ENCODE results near the gene SLC23A1.

Gene SLC23A1

DNA sequence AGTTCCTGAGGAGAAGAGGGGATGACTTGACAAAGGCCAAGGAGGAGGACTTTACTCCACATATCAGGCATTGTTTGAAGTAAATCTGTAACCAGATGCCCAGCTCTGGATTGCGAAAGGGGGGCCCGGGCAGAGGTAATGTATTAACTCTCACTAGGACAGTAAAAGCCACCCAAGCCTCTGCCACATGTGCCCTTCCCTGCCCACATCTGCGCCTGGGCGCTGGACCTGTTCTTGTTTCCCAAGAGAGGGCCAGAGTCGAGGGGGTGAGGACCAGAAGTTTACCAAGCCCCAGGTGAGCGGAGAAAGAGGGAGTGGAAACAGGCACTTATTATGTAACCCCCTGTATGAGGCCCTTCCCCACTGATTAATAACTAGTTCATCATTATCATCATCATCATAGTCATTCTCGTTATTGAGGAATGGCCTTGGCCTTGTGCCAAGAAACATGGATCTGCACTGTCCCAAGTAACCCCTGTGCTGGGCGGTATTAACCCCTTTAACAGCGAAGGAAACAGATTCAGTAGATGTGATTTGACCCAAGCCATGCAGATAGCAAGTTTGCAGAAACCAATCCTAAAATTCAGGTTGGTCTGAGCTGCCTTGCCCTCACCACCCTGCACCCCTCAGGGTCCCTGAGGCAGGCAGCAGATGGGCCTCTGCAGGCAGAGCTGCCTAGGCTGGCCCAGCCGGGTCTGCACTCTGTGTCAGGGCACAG is at the start of gene SLC23A1:
SLC23A1 (minus strand) TSS at position 23 of the 718 bp plus-strand sequence. CDS start 44 bp downstream, outside the sequence.
- TF ChIP-seq, protein P1, sequence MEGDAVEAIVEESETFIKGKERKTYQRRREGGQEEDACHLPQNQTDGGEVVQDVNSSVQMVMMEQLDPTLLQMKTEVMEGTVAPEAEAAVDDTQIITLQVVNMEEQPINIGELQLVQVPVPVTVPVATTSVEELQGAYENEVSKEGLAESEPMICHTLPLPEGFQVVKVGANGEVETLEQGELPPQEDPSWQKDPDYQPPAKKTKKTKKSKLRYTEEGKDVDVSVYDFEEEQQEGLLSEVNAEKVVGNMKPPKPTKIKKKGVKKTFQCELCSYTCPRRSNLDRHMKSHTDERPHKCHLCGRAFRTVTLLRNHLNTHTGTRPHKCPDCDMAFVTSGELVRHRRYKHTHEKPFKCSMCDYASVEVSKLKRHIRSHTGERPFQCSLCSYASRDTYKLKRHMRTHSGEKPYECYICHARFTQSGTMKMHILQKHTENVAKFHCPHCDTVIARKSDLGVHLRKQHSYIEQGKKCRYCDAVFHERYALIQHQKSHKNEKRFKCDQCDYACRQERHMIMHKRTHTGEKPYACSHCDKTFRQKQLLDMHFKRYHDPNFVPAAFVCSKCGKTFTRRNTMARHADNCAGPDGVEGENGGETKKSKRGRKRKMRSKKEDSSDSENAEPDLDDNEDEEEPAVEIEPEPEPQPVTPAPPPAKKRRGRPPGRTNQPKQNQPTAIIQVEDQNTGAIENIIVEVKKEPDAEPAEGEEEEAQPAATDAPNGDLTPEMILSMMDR (IDR thresholded peaks at IDR 0.05; ENCODE audit: borderline replicate concordance, control extremely low read depth, extremely low read depth, insufficient read depth, missing control alignments): no peak
- in situ Hi-C loops (cut with MboI; ENCODE audit: low sequenced_read_pairs, unreplicated experiment): no loop called here
- DNase-seq (ENCODE audit: low spot score): no peak

DNA sequence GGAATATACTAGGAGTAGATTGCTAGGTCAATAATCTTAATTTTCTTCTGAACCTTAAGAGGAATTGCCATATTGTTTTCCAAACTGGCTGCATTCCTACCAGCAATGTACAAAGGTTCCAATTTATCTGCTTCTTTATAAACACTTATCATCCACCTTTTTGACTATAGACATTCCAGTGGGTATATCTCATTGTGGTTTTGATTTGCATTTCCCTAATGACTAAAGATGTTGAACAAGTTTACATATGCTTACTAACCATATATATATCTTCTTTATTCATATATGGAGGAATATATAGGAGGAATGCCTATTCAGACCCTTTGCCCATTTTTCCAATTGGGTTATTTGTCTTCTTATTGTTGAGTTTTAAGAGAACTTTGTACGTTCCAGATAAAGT is 48.6 kb upstream of the SLC23A1 start:
- TF ChIP-seq, protein P1 (IDR thresholded peaks at IDR 0.05; ENCODE audit: borderline replicate concordance, control extremely low read depth, extremely low read depth, insufficient read depth, missing control alignments): no peak
- no peak for DNase-seq (ENCODE audit: low spot score)
- in situ Hi-C loops (cut with MboI; ENCODE audit: low sequenced_read_pairs, unreplicated experiment): no loop called here

DNA sequence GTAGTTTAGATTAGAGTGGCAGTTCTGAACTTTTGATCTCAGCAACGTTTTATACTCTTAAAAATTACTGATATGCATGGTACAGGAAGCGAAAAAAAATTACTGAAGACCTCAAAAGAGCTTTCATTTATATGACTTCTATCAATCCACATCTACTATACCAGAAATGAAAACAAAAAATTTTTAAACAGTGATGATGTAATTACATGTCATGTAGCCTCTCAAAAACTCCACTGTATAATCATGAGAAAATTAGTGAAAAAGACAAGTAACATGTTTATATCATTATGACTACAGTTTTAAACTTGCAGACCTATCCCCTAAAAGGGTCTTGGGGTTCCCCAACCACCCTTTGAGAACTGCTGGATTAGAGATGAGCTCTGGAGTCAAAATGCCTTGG is 46.9 kb upstream of the SLC23A1 start:
- in situ Hi-C loops (cut with MboI; ENCODE audit: low sequenced_read_pairs, unreplicated experiment): no loop called here
- no peak for DNase-seq (ENCODE audit: low spot score)
- TF ChIP-seq, protein P1 (IDR thresholded peaks at IDR 0.05; ENCODE audit: borderline replicate concordance, control extremely low read depth, extremely low read depth, insufficient read depth, missing control alignments): no peak

DNA sequence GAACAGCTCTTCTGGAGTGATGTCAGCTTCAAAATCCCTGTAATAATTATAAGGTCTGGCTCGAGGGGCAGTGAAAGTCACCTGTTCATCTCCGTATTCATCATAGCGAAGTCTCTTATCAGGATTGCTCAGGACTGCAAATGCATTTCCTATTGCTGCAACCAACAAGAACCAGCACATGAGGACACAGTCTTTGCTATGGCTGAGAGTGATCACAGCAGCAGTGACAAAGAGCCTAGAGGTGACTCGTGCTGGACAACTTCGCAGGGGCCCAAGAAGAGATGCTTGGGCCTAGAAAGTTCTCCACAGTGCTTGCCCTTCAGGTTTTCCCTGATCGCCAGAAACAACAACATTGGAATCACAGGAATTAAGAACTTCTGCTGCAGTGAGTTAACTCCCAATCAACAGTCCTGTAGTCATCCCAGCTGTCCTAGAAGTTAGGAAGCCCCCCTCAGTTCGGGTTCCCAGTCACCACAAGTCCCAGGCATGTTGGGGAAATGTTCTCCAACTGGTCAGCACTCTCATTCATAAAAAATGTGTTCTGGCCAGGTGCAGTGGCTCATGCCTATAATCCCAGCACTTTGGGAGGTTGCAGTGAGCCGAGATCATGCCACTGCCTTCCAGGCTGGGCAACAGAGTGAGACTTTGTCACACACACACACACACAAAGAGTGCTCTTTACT is 43.2 kb upstream of the SLC23A1 start:
- DNase-seq (ENCODE audit: low spot score): no peak
- TF ChIP-seq, protein P1 (IDR thresholded peaks at IDR 0.05; ENCODE audit: borderline replicate concordance, control extremely low read depth, extremely low read depth, insufficient read depth, missing control alignments): no peak
- in situ Hi-C loops (cut with MboI; ENCODE audit: low sequenced_read_pairs, unreplicated experiment): no loop called here

DNA sequence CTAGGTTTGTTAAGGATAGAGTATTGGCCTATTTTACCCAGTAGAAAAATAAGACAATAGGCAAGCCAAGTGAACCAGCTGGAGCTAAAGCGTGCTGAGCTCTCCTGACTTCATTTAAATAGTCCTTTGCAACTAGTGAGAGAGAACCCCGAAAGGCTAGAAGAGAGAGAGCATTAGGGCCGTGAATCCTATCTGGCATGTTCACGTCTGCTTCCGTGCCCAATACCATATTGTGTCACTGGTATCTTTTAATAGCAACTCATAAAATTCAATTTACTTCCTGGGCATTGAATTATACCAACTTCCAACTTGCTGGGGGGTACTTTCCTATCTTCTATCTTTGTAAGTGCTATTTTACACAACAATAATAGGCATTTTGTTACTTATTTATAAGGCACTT is 42.4 kb upstream of the SLC23A1 start:
- TF ChIP-seq, protein P1 (IDR thresholded peaks at IDR 0.05; ENCODE audit: borderline replicate concordance, control extremely low read depth, extremely low read depth, insufficient read depth, missing control alignments): no peak
- in situ Hi-C loops (cut with MboI; ENCODE audit: low sequenced_read_pairs, unreplicated experiment): no loop called here
- DNase-seq (ENCODE audit: low spot score): no peak

DNA sequence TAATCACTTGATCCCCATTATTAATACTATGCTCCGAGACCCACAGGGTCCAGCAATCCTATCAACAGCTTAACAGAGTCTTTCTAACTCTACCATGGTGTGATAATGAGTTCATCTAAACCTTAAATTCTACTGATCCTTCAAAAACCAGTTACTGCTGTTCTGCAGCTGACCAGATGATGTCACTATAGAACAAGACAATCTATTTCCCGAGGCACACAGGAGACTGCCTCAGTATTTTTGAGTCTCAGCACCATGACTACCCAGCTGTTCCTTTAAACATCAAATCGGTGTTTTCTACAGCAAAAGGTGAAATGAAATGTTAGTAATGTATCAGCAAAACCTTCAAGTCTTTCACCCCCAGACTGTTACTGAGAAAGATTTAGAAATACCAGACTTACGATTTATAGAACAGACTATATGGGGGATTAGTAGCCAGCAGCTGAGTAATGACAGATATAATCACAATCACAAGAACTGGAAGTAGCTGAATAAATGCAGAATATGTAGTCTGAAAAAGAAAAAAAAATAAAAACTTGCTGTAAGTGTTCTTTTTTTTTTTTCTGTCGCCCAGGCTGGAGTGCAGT is 39.3 kb upstream of the SLC23A1 start:
- TF ChIP-seq, protein P1 (IDR thresholded peaks at IDR 0.05; ENCODE audit: borderline replicate concordance, control extremely low read depth, extremely low read depth, insufficient read depth, missing control alignments): peak; percentile 67
- in situ Hi-C loops (cut with MboI; ENCODE audit: low sequenced_read_pairs, unreplicated experiment): loop anchor here (5.0 to 25.0 kb wide), 2 partner anchors 95 to 340 kb away; no protein-coding TSS in a partner anchor
- DNase-seq (ENCODE audit: low spot score): peak; percentile 86

All from GM13976 (cell line).